ENCODE measurements around the gene PBLD.

Gene PBLD

DNA sequence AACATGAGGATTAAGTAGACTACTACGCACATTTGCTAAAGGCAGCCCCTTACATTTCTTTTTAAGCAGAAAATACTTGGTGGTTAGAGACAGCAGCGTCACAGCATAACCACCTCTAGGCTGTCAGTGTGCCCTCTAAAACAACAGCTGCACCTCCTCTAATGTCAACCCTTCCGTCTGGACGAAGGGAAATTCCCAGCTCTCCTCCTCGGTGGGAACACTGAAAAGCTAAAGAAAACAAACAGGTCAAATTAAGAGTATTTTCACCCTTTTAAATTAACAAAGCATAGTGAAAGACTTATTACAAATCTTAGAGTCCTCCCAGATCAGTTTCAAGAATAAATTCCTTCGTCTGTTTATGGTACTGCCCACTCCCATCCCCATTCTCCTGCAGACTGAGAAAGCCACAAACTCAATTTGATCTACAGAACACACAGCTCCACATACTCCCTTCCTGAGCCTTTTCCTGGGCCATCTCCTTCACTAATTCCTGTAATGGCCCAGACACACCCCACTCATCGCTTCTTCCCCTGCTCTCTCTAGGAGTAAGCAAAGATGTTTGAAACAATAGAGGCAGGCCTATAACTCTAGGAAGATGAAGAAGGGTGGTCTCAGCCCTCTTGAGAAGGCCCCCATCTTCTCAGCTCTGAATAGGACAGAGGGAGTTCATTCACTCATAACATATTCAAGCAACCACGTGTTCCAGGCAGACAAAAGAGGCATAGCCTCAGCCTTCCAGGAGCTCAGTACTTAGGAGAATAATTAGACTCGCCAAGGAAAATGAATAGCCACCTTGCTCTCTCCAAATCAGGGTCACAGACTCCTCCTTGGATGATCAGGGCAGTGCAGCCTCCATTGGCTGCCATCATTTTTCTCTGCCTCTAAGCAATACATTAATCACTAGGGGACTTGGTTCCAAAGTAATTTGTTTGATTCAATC, 48.4 kb downstream of the PBLD start:
- no peak for ATAC-seq
- TF ChIP-seq, protein P1, sequence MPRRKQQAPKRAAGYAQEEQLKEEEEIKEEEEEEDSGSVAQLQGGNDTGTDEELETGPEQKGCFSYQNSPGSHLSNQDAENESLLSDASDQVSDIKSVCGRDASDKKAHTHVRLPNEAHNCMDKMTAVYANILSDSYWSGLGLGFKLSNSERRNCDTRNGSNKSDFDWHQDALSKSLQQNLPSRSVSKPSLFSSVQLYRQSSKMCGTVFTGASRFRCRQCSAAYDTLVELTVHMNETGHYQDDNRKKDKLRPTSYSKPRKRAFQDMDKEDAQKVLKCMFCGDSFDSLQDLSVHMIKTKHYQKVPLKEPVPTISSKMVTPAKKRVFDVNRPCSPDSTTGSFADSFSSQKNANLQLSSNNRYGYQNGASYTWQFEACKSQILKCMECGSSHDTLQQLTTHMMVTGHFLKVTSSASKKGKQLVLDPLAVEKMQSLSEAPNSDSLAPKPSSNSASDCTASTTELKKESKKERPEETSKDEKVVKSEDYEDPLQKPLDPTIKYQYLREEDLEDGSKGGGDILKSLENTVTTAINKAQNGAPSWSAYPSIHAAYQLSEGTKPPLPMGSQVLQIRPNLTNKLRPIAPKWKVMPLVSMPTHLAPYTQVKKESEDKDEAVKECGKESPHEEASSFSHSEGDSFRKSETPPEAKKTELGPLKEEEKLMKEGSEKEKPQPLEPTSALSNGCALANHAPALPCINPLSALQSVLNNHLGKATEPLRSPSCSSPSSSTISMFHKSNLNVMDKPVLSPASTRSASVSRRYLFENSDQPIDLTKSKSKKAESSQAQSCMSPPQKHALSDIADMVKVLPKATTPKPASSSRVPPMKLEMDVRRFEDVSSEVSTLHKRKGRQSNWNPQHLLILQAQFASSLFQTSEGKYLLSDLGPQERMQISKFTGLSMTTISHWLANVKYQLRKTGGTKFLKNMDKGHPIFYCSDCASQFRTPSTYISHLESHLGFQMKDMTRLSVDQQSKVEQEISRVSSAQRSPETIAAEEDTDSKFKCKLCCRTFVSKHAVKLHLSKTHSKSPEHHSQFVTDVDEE (CRISPR knock-in tag; IDR thresholded peaks at IDR 0.05): no peak
- no peak for TF ChIP-seq ISL1 (CRISPR knock-in tag; IDR thresholded peaks at IDR 0.05)
- TF ChIP-seq, protein P2, sequence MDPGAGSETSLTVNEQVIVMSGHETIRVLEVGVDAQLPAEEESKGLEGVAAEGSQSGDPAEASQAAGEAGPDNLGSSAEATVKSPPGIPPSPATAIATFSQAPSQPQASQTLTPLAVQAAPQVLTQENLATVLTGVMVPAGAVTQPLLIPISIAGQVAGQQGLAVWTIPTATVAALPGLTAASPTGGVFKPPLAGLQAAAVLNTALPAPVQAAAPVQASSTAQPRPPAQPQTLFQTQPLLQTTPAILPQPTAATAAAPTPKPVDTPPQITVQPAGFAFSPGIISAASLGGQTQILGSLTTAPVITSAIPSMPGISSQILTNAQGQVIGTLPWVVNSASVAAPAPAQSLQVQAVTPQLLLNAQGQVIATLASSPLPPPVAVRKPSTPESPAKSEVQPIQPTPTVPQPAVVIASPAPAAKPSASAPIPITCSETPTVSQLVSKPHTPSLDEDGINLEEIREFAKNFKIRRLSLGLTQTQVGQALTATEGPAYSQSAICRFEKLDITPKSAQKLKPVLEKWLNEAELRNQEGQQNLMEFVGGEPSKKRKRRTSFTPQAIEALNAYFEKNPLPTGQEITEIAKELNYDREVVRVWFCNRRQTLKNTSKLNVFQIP (CRISPR knock-in tag; IDR thresholded peaks at IDR 0.05; ENCODE audit: borderline replicate concordance, low read depth): no peak
- no peak for TF ChIP-seq ZFP3 (CRISPR knock-in tag; IDR thresholded peaks at IDR 0.05)
- TF ChIP-seq ZNF70 (CRISPR knock-in tag; IDR thresholded peaks at IDR 0.05): no peak
- TF ChIP-seq ESRRG (CRISPR knock-in tag; IDR thresholded peaks at IDR 0.05): no peak
- no peak for TF ChIP-seq ZC3H10 (CRISPR knock-in tag; IDR thresholded peaks at IDR 0.05)
- no peak for TF ChIP-seq ZNF565 (CRISPR knock-in tag; conservative IDR thresholded peaks at IDR 0.05; ENCODE audit: low read depth)
- TF ChIP-seq BACH2 (CRISPR knock-in tag; IDR thresholded peaks at IDR 0.05; ENCODE audit: borderline replicate concordance): no peak
- TF ChIP-seq TCF4 (CRISPR knock-in tag; IDR thresholded peaks at IDR 0.05; ENCODE audit: borderline replicate concordance): no peak
- no peak for TF ChIP-seq ARNTL (CRISPR knock-in tag; IDR thresholded peaks at IDR 0.05; ENCODE audit: borderline replicate concordance, low read depth)
- TF ChIP-seq PPARA (CRISPR knock-in tag; IDR thresholded peaks at IDR 0.05; ENCODE audit: borderline replicate concordance): no peak
- no peak for TF ChIP-seq SNAI2 (CRISPR knock-in tag; IDR thresholded peaks at IDR 0.05)
- TF ChIP-seq, protein P3, sequence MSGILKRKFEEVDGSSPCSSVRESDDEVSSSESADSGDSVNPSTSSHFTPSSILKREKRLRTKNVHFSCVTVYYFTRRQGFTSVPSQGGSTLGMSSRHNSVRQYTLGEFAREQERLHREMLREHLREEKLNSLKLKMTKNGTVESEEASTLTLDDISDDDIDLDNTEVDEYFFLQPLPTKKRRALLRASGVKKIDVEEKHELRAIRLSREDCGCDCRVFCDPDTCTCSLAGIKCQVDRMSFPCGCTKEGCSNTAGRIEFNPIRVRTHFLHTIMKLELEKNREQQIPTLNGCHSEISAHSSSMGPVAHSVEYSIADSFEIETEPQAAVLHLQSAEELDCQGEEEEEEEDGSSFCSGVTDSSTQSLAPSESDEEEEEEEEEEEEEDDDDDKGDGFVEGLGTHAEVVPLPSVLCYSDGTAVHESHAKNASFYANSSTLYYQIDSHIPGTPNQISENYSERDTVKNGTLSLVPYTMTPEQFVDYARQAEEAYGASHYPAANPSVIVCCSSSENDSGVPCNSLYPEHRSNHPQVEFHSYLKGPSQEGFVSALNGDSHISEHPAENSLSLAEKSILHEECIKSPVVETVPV (CRISPR knock-in tag; IDR thresholded peaks at IDR 0.05): no peak
- no peak for TF ChIP-seq ZFP30 (CRISPR knock-in tag; IDR thresholded peaks at IDR 0.05)
- no peak for TF ChIP-seq ZNF8 (CRISPR knock-in tag; IDR thresholded peaks at IDR 0.05)
- no peak for TF ChIP-seq RARB (CRISPR knock-in tag; IDR thresholded peaks at IDR 0.05)
- TF ChIP-seq, protein P4, sequence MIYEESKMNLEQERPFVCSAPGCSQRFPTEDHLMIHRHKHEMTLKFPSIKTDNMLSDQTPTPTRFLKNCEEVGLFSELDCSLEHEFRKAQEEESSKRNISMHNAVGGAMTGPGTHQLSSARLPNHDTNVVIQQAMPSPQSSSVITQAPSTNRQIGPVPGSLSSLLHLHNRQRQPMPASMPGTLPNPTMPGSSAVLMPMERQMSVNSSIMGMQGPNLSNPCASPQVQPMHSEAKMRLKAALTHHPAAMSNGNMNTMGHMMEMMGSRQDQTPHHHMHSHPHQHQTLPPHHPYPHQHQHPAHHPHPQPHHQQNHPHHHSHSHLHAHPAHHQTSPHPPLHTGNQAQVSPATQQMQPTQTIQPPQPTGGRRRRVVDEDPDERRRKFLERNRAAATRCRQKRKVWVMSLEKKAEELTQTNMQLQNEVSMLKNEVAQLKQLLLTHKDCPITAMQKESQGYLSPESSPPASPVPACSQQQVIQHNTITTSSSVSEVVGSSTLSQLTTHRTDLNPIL (CRISPR knock-in tag; IDR thresholded peaks at IDR 0.05; ENCODE audit: low read depth): no peak
- TF ChIP-seq GLIS3 (CRISPR knock-in tag; IDR thresholded peaks at IDR 0.05): no peak
- TF ChIP-seq TOX (CRISPR knock-in tag; IDR thresholded peaks at IDR 0.05; ENCODE audit: borderline replicate concordance): no peak

DNA sequence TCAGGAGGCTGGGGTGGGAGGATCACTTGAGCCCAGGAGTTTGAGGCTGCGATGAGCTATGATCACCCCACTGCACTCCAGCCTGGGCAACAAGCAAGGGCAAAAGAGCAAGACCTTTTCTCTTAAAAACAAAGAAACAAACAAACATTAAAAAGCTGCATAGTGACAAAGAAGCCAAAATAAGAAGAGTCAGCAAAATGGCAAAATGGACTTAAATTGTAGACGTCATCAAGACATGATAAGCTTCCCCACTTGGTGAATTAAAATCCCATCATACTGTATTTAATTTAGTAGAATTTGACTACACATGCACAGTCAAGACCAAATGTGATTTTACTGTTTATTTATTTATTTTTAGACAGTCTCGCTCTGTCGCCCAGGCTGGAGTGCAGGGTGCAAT, 52.0 kb downstream of the PBLD start:
- ATAC-seq: no peak
- TF ChIP-seq, protein P3 (CRISPR knock-in tag; IDR thresholded peaks at IDR 0.05): no peak
- TF ChIP-seq ZFP30 (CRISPR knock-in tag; IDR thresholded peaks at IDR 0.05) (no peak), TCF4 (CRISPR knock-in tag; IDR thresholded peaks at IDR 0.05; ENCODE audit: borderline replicate concordance) (no peak), ZFP3 (CRISPR knock-in tag; IDR thresholded peaks at IDR 0.05) (no peak), TOX (CRISPR knock-in tag; IDR thresholded peaks at IDR 0.05; ENCODE audit: borderline replicate concordance) (no peak), ZNF8 (CRISPR knock-in tag; IDR thresholded peaks at IDR 0.05) (no peak), OSR1 (CRISPR knock-in tag; IDR thresholded peaks at IDR 0.05) (no peak), ARNTL (CRISPR knock-in tag; IDR thresholded peaks at IDR 0.05; ENCODE audit: borderline replicate concordance, low read depth) (no peak), RARB (CRISPR knock-in tag; IDR thresholded peaks at IDR 0.05) (no peak), CSDC2 (CRISPR knock-in tag; IDR thresholded peaks at IDR 0.05) (no peak), ESRRG (CRISPR knock-in tag; IDR thresholded peaks at IDR 0.05) (no peak), SNAI2 (CRISPR knock-in tag; IDR thresholded peaks at IDR 0.05) (no peak), ZNF565 (CRISPR knock-in tag; conservative IDR thresholded peaks at IDR 0.05; ENCODE audit: low read depth) (no peak), BACH2 (CRISPR knock-in tag; IDR thresholded peaks at IDR 0.05; ENCODE audit: borderline replicate concordance) (no peak)
- TF ChIP-seq, protein P2 (CRISPR knock-in tag; IDR thresholded peaks at IDR 0.05; ENCODE audit: borderline replicate concordance, low read depth): no peak
- TF ChIP-seq, protein P4 (CRISPR knock-in tag; IDR thresholded peaks at IDR 0.05; ENCODE audit: low read depth): no peak
- TF ChIP-seq, protein P1 (CRISPR knock-in tag; IDR thresholded peaks at IDR 0.05): no peak

Data from SK-N-SH treated with all-trans-retinoic acid at 6 μM for 48 hours (cell line).